Myocyte (in vitro differentiated cells): Measurements from ENCODE around the gene MED7. TPM values are rescaled to one million over a fixed set of nuclear protein-coding genes. Genes with fewer than 3 reads are reported as not detected.
A peak's percentile ranks its signal among the peaks of the same experiment; 100 is the strongest.

Experiments
- DNase-seq: peaks from one replicate; pipeline ENCODE4 v3.0.0-alpha.2; 2012; ENCODE audit warnings: low read depth
- total RNA-seq: library from RNA; depleted of rRNA; stranded (reverse); fragments of >200 nt; gene quantifications from 2 replicates; pipeline ENCODE4 v1.2.3, GENCODE V29; 2014

The MED7 gene
- total RNA-seq, 1 donor from 2014 or later: 12.4 TPM

DNA sequence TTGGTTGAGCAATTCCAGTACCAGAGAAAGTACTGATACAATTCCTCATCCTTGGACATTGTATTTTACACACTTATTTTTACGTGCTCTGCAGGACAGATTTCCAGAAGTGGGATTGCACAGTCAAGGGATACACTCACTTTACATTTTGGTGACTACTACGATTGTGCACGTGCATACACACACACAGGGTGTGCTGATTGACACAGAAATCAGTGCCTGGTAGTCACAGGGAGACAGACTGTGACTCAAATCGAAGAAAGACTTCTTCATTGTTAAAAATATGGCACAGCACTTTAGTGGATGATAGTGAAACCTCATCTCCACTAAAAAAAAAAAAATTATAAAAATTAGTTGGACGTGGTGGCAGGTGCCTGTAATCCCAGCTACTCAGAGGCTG, 21.9 kb upstream of the MED7 start:
- no peak for DNase-seq

DNA sequence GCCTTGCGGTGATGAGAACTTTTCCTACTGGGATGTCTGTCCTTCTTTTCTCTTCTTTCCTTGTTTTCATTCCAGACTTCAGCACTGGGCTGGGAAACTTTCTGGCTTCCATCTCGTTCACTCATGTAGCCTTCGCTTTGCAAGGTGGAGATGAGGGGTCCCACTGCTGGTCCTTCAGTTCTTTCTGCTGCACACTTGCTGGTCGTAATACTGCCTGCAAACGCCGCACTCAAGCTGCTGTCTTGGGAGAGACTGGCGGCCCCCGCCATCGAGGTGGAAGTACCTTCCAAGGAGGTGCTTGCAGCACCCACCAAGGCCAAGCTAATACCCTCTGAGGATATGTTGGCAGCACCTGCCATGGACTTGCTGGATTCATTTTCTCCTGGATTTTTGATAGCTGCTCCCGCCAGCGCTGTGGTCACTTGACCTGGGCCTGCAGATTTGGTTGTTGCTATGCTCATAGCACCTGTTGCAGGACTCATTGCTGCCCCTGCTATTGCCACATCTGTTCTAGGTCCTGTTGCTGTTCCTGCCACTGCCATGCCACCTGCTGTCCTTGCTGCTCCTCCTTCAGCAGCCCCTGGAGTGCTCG, 20.4 kb upstream of the MED7 start:
- DNase-seq: peak; percentile 18

DNA sequence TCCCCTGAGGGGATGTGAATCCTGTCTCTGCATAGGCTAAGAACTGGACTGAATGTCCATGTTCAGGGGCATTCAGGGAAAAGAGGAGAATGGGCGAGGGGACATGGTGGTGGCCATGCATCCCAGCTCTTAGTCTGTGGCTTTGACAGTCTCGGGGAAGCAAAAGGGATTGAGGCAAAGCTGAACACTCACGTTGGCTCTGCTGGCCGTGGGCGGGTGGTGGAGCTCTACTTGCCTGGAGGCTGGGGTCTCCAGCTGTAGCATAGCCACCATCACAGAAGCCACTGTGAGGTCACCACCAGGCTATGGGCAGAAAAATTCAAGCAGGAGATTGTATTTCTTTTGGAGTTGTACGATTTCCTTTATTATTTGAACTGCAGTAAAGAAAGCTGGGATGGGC, 19.3 kb upstream of the MED7 start:
- DNase-seq: no peak

DNA sequence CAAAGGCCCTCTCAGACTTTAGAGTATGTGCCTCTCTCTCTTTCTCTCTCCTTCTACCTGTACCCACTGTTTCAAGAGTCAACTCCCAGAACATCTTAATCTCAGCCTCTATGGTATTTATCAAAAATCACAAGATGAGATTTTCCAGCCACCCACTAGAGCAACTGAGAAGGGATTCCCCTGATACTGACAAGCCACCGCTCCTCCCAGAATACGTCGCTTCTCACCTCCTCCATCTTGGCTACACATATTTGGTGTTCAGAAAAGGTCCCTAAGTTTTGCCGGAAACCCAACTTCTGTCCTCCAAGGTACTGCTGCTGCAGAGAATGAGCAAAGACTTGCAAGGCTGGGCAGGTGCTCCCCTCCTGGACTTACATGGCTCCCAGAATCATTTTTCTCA, 17.3 kb upstream of the MED7 start:
- no peak for DNase-seq

DNA sequence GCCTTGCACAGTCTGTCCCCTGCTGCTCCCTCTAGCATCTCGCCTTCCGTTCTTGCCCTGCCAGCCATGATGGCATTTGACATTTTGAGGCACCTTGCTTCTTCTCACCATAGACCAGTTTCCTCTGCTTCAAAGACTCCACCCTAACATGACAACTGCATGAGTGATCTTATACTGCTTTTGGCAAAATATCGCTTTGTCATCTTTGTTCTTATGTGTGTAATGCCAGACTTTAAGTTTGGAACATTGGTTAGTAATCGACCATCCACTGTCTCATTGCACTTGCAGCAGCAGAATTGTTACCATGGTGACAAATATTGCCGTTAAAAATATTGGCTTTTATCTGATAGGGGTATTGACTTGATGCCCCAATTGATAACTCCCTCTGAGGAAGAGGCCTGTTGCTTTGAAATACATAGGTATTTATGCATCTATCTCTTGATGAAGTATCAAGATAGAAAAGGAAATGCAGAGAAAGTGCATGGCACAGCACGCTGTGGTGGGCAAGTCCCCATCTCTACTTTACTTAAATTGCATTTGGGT, 16.6 kb upstream of the MED7 start:
- no peak for DNase-seq

DNA sequence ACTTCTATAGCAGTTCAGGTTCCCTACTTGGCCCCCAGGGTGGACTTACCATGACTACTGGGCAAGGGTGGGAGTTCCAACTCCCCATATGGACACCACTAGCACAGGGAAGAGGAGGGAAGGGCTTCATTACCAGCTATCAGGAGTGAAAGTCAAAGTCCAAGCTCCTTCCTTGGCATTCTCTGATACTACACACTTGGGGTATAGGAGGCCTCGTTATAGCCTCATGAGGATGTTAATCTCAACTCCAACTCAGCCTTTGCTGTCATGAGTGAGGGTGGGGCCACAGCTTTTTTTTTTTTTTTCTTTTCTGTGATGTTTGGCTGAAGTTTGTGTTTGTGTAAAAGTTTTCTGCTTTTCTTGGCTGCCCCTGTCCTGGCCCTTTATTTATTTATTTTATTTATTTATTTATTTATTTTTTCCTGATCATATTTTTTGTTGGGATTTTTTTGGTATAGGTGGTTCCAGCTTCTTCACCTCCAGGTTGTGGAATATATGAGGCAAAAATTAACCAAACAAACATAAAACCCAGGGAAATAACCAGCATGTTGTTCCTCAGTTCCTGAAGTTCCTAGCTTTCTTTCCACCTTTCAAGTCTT, 14.7 kb upstream of the MED7 start:
- DNase-seq: no peak

DNA sequence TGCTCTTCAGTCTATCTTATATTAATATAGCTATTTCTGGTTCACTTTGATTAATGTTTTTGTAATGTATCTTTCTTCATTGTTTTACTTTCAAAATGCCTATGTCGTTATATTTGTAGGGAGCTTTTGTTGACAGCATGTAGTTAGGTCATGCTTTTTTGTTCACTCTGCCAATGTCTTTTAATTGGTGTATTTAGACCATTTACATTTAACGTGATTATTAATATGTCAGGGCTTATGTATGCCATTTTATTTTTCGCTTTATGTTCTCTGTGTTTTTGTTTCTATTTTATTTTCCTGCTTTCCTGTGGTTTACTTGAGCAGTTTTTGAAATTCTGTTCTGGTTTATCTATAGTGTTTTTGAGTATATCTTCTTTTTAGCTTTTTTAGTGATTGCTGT, 12.6 kb upstream of the MED7 start:
- DNase-seq: no peak

DNA sequence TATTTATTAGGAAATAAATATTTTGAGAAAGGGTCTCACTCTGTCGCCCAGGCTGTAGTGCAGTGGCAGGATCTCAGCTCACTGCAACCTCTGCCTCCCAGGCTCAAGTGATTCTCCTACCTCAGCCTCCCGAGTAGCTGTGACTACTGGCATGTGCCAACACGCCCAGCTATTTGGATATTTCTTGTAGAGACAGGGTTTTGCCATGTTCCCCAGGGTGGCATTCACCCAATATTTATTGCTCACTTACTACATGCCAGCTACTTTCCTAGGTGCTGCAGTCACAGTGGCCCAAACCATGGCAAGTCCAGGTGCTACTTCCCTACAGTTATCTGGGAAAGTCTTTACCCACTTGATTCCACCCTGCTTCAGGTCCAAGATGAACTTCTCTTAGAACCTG, 8.3 kb upstream of the MED7 start:
- DNase-seq: no peak

DNA sequence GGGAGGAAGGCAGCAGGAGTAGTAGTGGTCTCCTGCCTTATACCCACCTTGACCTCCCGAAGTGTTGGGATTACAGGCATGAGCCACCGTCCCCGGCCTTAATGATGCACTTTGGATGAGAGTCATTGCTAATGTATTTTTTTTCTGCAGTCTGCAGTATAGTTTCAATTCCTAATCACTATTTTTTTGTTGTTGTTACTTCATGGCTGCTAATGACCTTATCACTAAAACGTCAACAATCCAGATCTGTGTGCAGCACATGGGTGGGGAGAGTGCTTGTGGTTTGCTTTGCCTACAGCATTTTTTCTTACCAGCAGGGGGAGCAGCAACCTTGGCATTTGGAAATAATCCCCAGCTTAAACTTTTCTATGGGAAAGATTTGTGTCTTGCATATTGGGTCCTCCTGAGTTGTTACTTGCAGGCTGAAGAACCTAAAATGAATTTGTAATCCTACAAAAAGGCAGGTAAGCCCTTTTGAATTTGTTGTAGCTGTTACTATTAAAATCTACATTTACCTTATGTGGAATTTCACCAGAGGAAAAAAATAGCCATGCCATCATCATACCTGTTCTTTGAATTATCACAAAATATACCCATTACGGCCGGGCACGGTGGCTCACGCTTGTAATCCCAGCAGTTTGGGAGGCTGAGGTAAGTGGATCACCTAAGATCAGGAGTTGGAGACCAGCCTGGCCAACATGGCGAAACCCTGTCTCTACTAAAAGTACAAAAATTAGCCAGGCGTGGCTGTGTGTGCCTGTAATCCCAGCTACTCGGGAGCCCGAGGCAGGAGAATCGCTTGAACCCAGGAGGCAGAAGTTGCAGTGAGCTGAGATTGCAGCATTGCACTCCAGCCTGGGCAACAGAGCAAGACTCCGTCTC, 6.3 kb upstream of the MED7 start:
- DNase-seq: peak; percentile 81

DNA sequence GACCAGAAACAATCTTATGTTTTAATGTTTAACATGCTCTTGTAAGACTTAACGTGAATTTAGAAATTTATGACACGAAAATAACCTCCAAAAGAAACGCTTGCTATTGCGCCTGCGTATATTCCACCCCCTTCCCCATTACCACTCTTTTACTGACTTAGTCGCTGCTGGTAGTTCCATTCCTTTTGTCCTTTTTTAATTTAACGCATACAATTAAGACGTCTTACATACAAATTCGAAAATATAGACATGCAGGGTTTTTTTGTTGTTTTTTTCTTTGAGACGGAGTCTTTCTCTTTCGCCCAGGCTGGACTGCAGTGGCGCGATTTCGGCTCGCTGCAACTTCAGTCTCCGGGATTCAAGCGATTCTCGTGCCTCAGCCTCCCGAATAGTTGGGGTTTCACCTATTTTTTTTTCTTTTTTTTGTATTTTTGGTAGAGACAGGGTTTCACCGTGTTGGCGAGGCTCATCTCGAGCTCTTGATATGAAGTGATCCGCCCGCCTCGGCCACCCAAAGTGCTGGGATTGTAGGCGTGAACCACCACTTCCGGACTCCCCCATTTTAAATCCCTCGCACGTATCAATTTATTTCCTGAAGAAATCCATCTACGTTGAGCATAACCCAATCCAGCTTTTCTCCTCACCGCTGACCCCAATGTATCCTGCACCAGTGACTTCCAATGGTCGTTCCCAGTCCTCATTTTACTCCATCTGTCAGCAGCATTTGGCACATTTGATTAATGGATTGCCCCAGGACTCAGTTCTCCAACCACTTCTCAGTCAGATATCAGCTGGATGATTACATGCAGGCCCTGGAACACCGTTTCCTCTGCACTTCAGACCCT, 684 bp upstream of the MED7 start:
- DNase-seq: peak; percentile 33

DNA sequence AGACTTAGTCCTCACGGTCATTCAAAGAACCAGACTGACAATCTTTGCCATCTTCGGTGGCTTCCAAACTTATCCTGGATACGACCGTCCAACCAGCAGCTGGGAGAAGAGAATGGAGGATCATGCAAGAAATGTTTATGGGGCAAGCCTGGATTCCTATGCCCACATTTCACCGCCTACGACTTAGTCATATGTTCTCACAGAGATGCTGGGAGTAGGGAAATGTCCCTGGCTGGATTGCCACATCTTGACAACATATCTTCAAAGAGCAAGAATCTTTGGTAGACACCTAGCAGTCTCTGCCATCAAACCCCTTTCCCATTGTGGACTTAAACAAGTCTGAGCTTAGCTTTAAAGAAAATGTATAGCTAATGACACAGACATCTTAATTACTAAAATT, 5.0 kb downstream of the MED7 start:
- no peak for DNase-seq

DNA sequence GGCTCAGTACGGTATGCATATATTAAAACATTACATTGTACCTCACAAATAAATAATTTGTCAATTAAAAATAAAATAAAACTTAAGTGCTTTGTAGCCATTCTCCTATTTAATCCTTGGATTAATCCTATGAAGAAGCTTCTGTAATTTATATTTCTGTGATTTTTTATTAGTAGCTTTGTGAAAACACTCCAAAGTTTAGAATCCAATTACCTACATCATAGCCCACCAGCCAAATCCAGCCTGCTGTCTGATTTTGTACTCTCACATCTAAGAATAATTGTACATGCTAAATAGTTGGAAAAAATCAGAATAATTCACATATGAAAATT, 10.4 kb downstream of the MED7 start:
- DNase-seq: no peak

DNA sequence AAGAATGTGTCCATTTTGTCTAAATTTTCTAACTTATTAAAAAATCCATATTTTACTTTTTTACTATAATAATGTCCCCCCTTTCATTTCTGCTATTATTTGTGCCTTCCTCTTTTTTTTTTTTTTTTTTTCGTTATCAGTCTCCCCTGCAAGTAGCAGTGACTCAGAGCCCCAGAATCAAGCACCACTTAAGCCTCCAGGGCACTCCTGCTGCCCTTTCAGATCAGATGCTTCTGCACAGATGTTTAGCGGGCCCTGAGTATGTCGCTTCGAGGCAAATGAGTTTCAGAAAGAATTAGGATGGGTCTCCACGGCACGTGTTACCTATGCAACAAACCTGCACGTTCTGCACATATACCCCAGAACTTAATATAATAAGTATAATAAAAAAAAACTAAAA, 11.7 kb downstream of the MED7 start:
- DNase-seq: no peak

DNA sequence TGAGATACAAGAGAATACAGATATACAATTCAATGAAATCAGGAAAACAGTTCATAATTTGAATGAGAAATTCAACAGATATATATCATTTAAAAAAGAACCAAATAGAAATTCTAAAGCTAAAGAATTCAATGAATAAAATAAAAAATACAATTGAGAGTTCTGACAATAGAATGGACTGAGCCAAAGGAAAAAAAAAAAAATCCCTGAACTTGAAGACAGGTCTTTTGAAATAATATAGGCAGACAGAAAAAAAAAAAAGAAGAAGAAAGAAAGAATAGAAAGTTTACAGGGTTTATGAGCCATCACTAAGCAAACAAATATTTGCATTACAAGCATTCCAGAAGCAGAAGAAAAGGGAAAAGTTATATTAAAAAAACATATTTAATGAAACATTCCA, 21.0 kb downstream of the MED7 start:
- no peak for DNase-seq

DNA sequence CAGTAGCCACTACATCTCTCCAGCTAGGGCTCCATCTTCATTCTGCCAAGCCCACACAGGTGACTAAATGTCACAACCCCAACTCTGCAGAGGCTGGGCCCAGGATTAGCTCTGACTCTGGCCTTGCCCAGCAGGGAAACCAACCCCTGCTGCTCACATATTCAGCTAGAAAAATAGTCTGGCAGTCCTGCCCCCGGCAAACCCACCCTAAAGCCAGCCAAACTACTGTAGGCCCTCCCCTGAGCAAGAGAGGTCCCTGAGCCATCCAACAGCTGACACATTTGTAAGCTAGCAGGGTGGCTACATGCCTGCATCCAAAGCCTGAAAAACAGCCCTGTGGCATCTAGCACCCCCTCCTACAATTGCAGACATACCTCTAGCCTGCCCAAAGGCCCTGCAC, 22.6 kb downstream of the MED7 start:
- DNase-seq: no peak

DNA sequence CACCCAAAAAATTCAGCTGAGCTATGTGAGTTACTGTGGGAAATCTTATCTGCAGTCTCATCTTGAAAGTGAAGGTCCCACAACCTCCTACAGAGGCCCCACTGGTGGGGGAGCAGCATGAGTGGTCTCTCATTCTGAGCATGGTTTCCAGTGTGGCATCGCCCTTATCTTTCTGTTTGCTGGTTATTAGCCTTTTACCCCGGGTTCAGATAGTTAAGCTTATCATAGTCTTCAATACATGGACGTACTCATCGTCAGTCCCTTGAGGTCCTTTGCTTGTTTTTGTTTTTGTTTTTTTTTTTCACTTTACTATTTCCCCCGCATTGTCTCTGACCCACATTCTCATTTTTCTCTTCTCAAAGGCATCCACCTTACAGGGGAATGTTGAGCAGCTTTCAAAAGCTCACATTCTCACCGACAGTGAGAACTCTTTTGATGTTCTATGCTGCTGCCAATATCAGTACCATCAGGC, 26.1 kb downstream of the MED7 start:
- DNase-seq: no peak

DNA sequence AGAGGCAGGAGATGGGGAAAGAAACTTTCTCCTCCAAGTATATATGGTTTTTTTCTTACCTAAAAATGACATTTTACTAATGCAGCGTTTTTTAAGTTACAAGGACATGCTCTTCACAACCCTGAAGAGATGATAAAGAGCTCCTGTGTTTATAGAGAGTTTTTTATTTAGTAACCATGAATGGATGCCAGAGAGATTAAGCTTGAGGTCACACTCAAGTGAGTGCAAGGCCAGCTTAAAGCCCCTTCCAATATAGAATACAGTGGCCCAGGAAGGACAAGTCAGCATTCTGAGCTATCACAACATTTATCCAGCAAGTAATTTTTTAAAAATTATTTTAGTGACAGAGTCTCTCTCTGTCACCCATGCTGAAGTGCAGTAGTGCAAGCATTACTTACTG, 27.2 kb downstream of the MED7 start:
- DNase-seq: peak; percentile 12

DNA sequence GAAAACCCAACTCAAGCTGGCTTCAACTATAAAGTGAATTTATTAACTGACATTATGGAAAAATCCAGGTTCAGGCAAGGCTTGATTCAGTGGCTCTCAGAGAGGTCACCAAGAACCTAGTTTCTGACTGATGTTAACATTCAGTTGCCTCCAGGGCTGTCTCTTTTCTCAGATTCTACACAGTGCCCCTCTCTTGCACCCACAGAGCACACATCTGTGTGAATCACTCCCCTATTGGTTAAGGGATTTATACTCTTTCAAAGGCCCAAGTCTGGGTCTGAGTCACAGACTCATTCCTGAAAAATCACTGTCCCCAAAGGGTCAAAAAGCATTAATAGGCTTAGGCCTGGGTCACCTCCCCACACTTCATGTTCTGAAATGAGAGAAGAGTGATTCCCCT, 27.7 kb downstream of the MED7 start:
- no peak for DNase-seq

DNA sequence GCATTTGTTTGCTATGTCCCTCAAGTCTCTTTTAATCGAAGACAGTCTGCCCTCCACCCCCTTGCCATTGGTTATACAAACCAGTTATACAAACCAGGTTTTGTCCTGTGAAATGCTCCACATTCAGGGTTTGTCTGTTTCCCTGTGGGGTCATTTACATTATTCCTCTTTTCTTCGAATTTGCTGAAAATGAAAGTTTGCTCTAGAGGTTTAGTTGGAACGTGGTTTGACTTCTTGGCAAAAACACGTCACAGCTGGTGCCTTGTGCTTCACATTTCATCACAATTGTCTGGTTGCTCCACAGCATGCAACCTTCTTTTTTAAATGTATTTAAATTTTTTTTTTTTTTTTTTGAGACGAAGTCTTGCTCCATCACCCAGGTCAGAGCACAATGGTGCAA, 29.7 kb downstream of the MED7 start:
- no peak for DNase-seq

DNA sequence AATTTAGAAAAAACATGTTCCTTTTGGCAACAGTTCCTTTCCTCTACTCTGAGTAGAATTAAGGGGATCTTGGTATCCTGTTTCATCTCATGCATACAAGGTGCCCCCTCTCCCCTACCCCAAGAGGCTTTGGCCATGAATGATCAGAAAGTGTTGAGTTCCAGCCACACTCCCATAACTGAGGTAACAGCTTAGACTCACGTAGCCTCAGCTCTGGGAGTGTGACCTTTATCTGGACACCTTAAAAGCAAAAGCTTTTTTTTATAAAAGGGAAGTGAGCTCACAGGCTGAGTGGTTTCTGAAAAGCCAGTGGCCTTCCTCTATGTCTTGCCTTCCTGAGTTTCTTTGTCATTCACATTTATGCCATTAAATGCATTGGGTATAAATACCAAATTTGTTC, 32.9 kb downstream of the MED7 start:
- no peak for DNase-seq

DNA sequence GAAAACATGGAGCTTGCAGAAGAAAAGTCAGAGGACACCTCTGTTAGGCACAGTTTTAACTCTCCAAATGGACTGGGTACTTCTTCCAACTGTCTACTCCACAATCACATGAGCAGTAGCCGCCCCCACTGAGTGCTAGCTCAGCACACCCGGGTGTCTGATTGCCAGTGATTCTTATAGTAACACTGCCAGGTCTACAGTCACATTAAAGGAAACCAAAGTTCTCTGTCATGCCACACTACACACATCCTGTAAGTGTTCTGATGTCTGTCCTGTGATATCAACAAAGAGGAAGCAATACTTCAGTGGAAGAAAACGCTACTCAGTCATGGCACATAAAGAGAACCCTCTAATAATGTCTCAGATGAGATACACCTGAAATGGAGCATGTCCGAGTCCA, 33.7 kb downstream of the MED7 start, which contains the start of gene HAVCR2:
Gene HAVCR2, minus strand, starts transcription at position 69 of the 400 bp plus-strand sequence. Its CDS starts 61 bp downstream, at position 8.
- DNase-seq: no peak
